HG03095 (cell line): Measurements from ENCODE around the gene RHBDD3.
"Not testable (repeated sequence)": the region's sequence is repeated elsewhere in the genome, so short reads cannot be mapped to it uniquely, and the experiment has no call there.

Experiments
- ATAC-seq: cut with Tn5 transposase; IDR thresholded peaks from one replicate; pipeline ENCODE4 v1.9.1; 2021; ENCODE audit warnings: moderate library complexity; ENCODE audit not compliant: unreplicated experiment

Gene RHBDD3

GRCh38 chr22:29219409-29219782, 48.4 kb downstream of the RHBDD3 start:
- ATAC-seq: not testable (repeated sequence)

GRCh38 chr22:29218758-29219408, 48.9 kb downstream of the RHBDD3 start:
- ATAC-seq: no peak

DNA sequence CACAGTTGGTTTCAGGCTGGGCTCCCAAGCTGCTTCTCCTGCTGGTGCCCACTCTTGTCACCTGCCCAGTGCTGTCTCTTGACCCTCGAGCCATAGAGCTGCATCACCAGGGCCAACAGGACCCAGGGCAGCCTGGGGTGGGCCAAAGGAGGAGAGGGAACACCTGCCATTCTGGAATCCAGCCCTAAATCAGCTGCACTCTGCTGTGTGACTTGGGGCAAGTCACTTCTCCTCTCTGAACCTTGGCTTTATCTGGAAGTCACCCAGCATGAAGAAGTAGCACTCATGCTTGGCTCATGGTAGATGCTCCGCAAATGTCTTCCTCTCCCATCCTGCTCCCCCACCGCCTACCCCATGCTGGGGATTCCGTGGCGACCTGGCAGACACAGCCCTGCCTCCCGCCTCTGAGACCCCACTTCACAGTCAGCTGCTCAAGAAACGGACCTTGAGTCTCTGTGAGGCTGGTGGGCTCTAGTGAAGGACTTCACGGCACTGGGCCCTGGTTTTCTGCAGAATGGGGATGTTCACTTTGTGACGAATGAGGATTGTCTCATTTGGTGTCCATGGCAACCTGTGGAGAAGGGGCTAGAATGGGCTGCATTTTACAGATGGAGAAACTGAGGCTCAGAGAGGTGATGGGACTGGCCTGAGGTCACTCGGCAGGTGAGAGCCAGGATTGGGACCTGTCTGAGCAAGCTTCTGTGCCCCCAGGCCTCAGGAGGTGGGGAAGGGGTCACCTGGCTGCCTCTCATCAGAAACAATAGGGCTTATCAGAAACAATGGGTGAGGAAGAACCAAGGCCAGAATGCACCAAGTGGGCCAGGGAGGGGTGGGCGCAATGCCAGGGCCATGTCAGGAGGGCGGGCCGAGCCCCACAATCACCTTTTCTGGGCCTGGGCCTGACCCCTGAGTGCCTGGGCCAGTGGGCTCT, 49.7 kb downstream of the RHBDD3 start:
- ATAC-seq: no peak

DNA sequence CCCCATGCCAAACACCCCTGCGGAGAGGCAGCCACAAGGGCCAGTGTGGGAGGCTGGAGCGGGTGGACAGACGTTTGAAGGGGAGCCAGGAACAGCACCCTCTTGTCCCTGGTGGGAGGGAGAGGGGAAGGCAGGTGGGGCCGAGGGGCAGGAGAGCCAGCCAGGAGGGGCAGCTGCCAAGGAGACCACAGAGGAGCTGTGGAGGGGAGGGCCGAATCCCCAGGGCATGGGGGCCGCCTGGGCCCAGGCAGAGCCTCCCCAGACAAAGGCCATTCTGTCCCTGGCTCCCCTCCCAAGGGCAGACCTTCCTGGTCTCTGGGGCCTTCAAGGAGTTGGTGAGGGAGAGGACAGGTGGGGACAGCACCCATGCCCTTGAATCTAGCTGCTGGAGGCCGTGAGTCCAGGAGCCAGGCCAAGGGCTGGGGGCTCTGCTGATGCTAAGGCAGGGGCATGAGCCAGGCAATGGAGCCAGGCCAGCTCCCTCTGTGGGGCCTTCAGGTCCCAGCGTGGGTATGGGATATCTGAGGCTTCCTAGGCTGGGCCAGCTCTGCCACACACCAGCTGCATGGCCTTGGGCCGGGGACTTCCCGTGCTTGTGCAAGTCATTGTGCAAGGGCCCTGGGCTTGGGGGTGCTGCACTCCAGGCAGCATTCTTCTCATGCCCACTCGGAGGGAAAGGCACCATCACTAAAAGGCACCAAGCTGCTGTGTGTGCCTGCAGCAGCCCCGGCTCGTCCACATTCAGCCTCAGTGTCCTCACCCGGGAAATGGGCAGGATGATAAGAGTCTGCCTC, 50.7 kb downstream of the RHBDD3 start:
- no peak for ATAC-seq

- no peak for ATAC-seq
These were observed 51.5 kb downstream of the RHBDD3 start for GRCh38 chr22:29216011-29216872.

- ATAC-seq: no peak
These were observed 52.5 kb downstream of the RHBDD3 start for GRCh38 chr22:29215012-29215860.

DNA sequence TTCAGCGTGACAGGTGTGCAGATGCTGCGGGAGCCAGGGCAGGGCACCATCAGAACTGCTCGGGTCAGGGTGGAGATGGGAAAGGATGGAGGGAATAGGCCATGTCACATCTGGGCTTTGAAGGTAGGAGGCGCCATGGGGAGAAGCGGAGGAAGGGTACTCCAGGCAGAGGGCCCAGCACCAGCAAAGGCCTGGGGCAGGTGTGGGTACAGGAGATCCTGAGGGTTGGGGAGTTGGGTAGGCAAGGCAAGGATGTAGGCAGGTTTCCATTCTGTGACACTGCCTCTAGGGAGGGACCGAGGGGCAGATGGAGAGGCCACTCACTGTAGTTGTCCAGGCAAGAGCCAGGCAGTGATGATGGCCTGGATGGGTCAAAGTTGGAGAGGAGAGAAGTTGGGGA, 53.5 kb downstream of the RHBDD3 start:
- no peak for ATAC-seq

GRCh38 chr22:29213493-29213892, 54.3 kb downstream of the RHBDD3 start:
- ATAC-seq: no peak

DNA sequence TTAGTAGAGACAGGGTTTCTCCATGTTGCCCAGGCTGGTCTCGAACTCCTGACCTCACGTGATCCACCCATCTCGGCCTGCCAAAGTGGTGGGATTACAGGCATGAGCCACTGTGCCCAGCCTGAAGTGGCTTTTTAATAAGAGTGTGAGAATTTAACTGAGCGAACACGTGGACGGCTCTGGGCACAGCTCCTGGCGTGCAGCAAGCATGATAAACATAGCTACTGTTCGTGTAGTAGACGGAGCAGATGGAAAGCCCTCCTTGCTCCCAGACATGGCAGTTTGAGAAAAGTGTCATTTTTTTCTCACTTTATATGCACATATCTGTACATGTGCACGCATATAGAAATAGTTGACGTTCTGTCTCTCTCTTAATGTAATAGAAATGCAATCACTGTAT, 55.0 kb downstream of the RHBDD3 start:
- no peak for ATAC-seq

DNA sequence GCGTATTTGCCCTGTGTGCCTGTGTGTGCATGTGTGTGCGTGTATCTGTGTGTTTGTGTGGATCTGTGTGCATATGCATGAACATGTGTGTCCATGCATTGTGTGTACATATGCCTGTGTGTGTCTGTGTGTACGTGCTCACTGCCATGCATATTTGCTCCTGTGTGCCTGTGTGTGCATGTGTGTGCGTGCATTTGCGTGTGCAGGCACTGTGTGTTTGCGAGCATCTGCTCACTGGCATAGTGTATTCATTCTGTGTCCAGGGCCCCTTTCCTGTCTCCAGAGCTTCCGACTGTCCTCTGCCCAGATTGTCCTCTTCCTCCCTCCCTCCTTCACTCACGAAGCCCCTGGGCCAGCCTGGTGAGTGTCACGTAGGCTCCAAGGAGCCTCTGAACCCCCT, 56.3 kb downstream of the RHBDD3 start:
- ATAC-seq: no peak

GRCh38 chr22:29211066-29211465, 56.7 kb downstream of the RHBDD3 start:
- ATAC-seq: no peak
